GM18909 (cell line): ENCODE data around the gene RSPRY1.

Source experiments
- ATAC-seq: cut with Tn5 transposase; IDR thresholded peaks from one replicate; pipeline ENCODE4 v1.9.1; 2021; ENCODE audit warnings: mild to moderate bottlenecking; ENCODE audit not compliant: unreplicated experiment, poor library complexity

The RSPRY1 gene

DNA sequence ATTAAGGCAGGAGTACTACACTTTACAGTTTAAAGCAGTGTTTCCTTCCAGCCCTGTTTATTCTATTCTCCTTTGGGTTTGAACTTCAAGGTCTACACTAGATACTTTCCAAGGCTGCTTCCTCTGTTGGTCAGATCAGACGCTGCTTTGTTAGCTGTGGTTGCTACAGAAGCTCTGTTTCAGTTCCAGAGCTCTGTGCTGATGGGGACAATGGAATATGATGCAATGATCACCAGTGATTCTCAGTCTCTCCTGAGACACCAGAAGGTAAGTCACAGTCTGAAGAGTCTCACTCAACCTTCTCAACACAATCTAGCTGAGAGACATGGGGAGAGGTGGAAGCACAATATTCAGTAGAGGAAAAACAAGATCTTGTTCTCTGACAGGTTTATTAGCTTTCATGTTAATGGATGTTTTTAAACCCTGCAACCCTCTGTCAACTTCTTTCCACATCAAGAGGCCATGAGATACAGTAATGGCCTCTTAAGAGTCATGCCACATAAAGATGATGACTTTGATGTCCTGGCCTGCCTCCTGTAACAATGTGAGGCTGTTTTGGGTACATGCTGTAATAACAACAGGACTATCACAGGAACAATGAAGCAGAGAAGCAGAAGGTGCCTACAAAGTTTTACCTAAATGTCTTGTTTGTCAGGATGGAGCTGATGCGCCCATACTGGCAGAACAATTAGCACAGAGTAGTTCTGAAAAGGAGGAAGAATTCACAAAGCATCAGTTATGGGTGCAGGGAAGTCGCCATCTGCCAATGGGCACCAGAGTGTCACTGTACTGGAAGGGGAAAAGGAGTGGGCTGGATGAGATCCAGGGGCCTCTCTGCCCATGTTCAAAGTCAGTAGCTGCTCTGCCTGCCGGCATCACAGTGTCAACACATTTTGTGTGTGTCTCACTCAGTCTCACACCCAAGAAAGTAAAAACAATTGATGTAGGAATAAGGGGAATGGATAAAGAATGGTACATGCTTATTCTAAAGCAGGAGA lies 33.7 kb upstream of the RSPRY1 start:
- no peak for ATAC-seq

DNA sequence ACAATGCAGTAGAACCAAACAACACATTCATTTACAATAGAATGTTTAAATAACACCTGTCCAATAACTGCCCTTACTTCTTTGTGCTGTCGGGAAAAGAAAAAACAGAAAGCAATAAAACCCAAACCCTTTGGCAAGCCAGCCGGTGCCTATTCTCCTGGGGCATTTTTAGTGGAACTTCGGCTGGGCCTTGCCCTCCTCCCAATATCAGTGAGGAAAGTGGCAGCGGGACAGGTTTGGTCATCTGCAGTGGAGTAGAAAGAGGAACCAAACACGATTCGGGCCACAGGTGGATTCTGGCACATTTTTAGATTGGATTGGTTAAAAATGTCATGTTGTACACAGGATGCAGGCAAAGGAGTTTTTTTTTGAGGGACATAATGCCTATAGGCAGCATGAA lies 32.3 kb upstream of the RSPRY1 start:
- ATAC-seq, result no peak

DNA sequence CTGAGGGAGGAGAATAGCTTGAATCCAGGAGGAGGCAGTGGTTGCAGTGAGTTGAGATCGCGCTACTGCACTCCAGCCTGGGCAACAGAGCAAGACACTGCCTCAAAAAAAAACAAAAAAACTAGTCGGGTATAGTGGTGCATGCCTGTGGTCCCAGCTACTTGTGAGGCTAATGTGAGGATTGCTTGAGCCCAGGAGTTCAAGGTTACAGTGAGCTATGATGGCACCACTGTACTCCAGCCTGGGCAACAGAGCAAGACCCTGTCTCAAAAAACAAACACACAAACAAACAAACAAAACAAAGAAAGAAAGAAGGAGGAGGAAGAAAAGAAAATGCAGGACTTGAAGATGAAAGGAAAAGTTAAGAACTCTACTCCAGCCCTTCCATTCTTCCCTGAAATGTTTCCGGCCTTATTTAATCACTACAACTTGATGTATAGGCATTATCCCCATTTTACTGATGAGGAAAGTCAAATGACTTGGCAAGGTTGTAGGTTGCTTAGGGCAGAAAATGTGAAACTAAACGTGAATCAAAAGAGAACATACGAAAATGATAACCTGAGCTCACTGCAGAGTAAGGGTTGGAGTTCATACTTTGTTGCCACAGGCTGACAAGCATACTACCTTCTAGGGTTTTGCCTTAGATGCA lies 30.3 kb upstream of the RSPRY1 start:
- ATAC-seq, result no peak

DNA sequence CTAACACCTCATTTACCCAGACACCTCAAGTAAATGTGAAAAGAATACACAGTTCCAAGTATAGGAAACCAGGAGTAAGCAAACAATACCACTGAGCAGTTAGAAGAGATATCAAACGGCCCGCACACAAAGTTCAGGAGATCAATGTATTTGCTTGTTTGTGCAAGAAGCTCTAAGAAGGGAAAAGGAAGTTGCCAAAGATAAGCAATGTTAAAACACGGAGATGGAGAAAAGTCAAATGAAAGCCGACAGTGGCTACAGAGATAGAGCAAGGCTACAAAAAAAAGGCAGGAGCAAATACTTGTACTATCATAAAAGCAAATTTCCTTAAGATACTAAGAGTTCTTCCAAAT lies 29.8 kb upstream of the RSPRY1 start:
- ATAC-seq, result no peak

DNA sequence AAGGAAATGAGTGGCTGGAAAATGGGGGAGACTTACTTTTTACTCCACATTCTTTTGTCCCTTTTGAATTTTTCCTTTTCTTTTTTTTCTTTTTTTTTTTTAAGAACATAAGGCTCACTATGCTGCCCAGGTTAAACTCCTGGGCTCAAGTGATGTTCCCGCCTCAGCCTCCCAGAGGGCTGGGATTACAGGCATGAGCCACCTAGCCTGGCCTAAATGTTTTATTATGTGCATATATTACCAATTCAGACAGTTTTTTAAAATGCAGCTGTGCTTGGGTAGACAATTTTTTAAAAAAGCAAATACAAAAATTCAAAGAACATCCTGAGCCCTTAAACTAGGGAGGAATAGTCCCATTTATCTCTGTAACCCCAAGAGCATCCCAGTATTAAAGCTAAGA lies 28.6 kb upstream of the RSPRY1 start:
- ATAC-seq, result no peak

DNA sequence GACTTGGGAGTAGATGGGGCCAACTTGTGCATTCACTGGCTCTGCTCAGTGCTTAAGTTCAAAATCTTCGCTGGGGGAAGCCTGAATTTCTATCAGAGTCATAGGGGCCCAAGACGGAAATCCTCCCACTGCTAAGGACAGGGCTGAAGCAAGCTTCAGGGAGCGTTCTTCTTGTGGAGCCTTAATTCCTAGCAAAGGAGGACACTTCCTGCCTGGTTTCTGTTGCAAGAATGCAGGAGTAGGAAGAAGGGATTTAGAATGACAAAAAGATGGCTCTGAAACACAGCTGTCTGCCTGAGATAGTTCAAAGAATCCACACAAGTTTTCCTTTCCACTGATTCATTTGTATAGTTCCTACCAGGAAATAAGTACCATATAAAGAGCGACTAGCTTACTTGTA lies 26.7 kb upstream of the RSPRY1 start:
- ATAC-seq, result no peak

DNA sequence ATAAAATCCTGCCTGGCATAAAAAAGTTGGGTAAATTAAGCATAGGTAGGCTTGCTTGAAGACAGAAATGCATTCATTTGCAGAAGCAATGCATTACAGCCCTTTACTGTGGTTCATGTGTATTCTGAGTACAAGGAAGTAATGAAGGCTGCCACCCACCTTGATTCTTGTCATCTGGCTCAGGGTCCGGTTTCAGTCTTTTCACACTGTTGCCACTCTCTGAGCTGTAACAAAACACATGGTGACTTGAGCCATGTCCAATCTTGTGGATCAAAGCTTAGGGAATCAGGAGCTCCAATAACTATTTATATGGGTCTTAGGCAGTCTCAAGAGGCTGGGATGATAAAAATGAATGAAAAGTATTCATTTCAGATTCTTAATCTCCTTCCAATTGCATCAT lies 22.3 kb upstream of the RSPRY1 start:
- no peak for ATAC-seq

DNA sequence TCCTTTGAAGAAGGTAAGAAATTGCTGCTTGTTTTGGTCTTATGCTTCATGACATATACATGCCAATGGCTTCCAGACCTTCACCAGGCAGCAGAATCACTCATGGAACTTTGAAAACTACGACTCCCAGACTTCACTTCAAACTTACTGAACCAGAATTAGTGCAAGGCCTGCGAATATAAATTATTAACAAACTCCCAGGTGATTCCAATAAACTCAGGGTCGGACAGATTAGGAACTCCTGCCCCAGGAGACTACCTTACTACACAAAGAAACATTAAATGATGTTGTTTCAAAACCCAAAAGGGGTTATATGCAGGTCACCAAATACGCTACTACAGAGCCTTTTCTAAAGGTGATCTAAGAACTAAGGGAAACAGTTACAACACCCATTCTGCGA lies 20.6 kb upstream of the RSPRY1 start:
- no peak for ATAC-seq

DNA sequence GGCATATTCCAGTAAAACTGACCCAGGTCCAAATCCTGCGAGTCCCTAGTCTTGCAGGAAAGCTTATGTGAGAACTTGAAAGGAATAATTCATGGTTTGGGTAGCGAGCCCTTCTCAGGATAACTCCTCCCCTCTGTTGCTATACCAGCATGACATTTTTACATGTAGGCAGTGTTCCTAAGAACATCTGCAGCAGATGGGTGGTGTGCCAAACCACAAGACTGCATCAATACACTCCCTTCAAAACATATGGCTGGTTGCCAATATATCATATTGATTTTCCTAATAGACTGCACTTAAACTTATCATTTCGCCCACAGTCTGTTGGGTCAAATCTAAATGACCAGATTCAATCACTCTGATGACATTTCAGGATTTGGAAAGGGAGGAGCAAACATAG lies 20.2 kb upstream of the RSPRY1 start:
- no peak for ATAC-seq

DNA sequence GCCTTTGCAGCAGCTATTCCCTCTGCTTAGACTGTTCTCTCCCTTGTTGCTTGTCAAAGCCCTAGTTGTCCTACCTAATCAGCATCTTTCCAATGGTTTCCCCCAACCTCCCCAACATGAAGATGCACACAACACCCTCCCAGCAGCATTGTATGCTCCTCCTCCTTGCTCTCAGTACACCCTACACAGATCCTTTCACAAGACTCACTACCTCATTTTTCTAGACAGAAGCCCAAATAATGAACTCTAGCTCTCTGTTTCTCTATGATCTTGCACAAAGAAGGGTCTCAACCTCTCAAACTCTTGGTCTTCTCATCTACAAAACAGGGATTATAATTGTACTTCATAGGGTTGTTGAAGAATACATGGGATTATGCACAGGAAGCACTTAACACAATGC lies 19.7 kb upstream of the RSPRY1 start:
- ATAC-seq, result no peak

DNA sequence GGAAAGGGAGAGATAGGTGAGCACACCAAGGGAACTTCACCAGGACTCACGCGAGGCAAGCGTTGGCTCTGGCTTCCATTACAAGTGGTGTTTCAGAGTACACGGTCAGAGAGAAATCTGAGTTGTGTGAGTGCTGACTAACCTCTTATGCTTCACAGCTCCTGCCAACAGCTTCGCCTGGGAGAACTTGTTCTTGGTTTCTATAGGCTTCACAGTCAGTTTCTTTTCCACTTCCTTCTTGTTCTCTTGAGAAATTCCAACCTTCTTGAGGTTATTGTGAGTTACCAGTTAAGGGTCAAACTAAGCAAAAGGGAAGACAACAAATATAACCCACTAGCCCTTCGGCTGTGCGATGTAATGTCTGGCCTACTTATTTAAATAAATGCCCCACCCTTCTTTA lies 19.2 kb upstream of the RSPRY1 start:
- no peak for ATAC-seq

DNA sequence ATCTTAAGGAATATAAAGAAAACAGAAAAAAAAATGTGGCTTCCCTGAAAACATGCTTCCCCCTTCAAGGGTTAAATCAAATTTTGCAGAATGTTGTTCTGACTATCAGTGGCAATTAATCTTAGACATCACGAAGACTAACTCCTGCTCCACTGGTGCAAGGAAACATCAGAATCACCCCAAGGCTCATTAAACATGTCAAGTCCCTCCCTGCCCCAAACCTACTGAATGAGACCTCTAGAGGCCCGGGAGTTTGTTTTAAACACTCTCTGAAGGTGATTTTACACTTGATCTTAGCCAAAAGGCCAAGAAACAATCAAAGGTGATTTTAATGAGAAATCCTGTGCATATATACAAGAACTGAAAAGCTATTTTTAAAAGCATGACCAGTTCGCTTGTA lies 18.6 kb upstream of the RSPRY1 start:
- no peak for ATAC-seq

DNA sequence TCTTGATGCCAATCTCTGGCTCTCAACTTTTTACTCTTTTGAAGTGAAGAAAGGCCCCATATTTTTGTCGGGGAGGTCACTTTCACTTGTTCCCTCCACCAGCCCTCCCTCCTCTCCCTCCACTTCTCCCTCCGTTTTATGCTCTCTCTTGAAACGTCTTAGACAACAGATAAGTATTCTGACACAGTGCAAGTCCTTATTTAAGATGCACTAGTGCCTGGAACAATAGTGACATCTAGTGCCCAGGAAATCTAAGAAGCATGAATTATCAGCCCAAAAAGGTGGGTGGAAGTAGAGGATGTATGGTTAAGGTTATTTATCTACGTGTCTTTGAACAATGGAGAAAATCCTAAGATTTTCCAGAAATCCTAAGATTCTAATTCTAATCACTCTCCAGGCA lies 18.2 kb upstream of the RSPRY1 start:
- ATAC-seq, result no peak

DNA sequence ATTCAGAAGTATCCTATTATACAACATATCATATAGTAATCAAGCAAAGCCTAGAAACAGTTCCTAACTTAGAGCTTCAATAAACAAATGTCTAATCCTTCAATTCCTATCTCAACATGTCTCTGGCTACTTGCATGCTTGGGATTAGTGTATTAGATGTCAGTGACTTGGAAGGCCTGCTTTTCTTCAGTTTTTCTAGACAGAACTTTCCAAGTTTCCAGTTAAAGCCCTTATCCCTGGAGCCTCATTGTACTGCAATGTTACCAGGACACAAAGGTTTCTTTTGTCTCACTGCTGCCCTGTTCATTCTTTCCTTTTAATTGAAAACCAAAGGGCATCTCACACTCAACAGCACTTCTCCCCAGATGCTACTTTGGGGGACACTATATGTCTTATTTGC lies 16.8 kb upstream of the RSPRY1 start:
- ATAC-seq, result no peak

DNA sequence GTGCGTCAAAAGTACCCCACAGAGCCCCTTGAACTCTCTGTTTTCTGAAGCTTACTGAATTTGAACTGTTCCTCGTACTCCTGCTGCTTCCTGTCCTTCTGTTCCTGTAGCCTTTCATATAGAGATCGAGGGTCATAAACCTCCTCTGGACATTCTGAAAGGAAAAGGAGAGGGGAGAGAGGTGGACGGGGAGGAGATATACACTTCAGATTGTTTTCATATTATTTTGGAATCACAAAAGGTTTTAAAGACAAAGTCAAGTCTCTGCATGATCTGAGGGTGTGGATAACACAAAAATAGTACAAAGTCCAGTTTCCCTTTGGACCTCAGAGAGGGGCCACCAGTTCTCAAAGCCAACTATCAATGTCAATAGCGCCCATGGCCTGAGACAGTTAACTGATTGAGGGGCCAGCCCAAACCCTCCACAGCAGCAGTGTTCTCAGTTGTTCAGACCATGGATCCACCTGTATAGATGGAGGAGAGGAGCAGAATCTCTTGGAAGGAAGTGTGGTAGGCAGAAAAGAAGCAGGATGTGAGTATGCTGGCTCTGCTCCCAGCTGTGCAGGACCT lies 13.3 kb upstream of the RSPRY1 start:
- no peak for ATAC-seq

DNA sequence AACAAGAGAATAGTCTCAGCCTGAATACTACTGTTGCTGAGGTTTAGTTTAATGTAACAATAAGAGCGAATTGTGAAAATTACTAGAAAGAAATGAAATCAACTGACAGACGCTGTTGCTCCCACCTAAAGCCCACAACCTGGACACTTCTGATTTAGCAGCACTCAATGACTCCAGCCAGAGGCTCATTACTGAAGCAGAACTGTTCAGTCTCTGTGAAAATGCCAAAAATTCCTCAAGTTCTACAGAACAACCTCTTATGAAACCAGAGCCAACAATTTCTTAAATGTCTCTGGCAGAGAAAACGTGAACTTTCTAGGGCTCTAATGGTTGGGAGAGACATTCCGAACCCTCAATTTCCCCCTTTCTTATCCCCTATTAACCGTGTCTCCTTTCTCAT lies 10.2 kb upstream of the RSPRY1 start:
- no peak for ATAC-seq

DNA sequence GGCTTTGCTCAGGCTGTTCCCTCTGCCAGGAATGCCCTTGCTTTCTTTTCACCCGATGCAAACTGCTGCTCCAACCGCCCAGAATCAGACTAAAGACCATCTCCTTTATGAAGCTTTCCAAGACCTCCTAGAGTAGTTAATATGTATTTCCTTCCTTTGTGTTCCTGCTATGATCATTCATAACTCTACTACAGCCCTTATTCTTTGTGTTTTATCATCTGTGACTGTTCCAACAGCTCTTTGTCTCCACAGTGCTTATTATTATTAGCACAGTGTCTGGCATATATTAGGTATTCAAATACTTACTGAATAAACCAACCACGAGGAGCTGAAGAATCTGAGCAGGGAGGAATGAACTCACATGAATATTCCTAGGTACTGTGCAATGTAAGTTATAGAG lies 7.9 kb upstream of the RSPRY1 start:
- no peak for ATAC-seq

DNA sequence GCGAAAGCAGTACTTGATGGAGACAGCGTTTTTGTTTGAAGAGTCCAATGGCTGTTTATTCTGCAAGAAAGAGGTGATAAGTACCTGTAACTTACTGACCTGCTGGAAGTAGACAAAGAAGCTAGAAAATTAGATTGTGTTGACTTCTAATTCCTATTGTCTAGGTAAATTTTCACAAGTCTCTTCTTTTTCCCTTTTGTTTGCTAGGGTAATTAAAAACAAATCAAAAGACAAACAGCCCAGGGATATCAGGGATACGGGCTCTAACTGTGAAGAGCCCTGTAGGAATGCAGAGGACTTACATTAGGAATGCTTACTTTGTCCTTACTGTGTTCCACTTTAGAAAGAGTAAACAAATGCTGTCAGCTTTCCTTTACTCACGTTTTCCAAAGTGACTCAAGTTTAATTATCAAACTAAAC lies 7.3 kb upstream of the RSPRY1 start:
- no peak for ATAC-seq

DNA sequence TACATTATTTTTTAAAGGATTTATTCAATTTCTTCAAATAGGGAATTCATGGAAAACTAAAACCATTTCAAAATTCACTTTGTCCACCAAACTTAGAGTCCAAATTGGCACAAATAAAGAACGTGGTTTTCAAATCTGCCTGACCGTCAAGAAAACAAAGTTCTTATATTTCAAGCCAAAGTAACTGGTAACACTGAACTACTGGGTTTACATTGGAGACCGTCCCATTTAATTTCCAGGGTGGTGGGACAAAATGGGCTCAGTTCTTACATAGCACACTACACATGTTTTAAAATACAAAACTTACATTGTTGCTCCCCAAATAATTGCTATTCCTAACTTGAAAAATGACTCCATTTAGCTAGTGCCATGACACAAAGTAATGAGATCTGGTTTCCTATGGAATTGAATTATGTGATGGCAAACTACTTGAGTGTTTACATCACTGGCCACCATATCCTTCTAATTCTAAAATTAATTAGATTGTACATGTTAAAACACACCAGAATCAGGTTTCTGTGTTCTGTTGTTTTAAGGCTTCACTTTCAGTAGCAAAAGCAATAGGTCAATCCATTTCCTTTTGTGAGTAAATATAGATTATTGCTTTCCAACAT lies 6.8 kb upstream of the RSPRY1 start:
- ATAC-seq, result no peak

DNA sequence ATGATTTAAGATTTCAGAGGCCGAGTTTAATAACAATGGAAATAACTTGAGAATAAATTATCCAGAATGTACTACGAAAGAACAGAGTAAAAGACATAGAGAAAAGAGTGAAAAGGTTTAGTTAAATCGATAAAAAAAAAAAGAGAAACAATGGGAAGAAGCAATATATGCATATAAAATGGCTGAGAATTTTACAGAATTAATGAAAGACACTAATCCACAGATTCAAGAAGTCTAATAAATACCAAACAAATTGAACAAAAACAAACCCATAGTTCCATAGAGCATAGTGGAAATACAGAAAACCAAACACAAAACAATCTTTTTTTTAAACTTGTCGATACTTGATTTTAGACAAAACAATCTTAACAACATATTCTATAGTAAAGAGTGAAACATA lies 2.0 kb upstream of the RSPRY1 start:
- ATAC-seq, result no peak

DNA sequence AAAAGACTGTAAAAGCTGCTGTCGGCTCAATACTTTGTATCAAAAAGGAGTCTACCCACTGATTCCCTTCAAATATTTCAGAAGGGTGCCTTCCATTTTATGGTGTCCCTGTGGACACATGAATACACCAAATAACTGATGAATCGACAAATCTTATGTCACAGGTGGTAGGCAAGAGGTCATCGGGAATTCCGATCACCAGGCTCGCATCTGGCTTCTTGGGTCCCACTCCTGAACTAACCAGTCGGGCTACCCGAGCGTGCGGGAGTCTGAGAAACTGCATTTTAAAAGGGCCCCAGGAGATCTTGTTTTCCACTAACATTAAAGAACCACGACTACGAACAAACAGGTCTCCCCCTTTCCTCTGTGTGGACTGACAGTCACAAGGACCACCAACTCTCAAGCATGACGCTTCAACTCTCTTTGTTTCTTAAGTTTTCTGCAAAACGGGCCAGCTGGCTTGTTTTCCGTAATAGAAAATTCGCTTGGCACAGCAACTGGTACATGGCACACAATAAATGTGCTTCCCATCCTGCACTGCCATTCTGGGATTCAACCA lies 1.2 kb upstream of the RSPRY1 start:
- ATAC-seq, result no peak
